Trophoblast cell (in vitro differentiated cells and primary cell): Measurements from ENCODE around the gene CST7.

ENCODE experiments used
- DNase-seq, 2 donors: peaks; one replicate each; pipeline ENCODE4 v3.0.0-alpha.2; 2016
- H2AFZ ChIP-seq: 2 replicates; pipeline ENCODE4 v1.6.1; 2013; ENCODE audit warnings: low read length, moderate library complexity, mild to moderate bottlenecking; ENCODE audit not compliant: insufficient read depth, poor library complexity
- H2AK5ac ChIP-seq: 2 replicates; pipeline ENCODE4 v1.6.1; 2013; ENCODE audit warnings: mild to moderate bottlenecking, low read length
- H2BK120ac ChIP-seq: 2 replicates; pipeline ENCODE4 v1.6.1; 2013; ENCODE audit warnings: low read length, mild to moderate bottlenecking, moderate library complexity; ENCODE audit not compliant: insufficient read depth, poor library complexity
- H2BK12ac ChIP-seq: 2 replicates; pipeline ENCODE4 v1.6.1; 2013; ENCODE audit warnings: mild to moderate bottlenecking, low read length, moderate library complexity
- H2BK5ac ChIP-seq: 2 replicates; pipeline ENCODE4 v1.6.1; 2013; ENCODE audit warnings: low read length, low read depth, moderate library complexity, mild to moderate bottlenecking; ENCODE audit not compliant: poor library complexity
- H3K14ac ChIP-seq: 2 replicates; pipeline ENCODE4 v1.6.1; 2013; ENCODE audit warnings: mild to moderate bottlenecking, low read length
- H3K18ac ChIP-seq: 2 replicates; pipeline ENCODE4 v1.6.1; 2013; ENCODE audit warnings: mild to moderate bottlenecking, low read length
- H3K23ac ChIP-seq: 2 replicates; pipeline ENCODE4 v1.6.1; 2013; ENCODE audit warnings: low read length
- H3K27ac ChIP-seq: 2 replicates; pipeline ENCODE4 v1.5.1; 2013; ENCODE audit warnings: low read depth, mild to moderate bottlenecking, inconsistent platforms, low read length, moderate library complexity
- H3K27me3 ChIP-seq: 2 replicates; pipeline ENCODE4 v1.6.1; 2013; ENCODE audit warnings: inconsistent platforms, mild to moderate bottlenecking, low read length, moderate library complexity; ENCODE audit not compliant: insufficient read depth
- H3K36me3 ChIP-seq, 2 experiments: 1 replicate in 1 of 2; 2 replicates in 1 of 2; pipeline ENCODE4 v1.6.1; 2013; ENCODE audit warnings: low read length in 2 of 2, mild to moderate bottlenecking in 2 of 2, moderate library complexity in 1 of 2; ENCODE audit not compliant: insufficient read depth in 2 of 2, control insufficient read depth in 1 of 2
- H3K4ac ChIP-seq: 2 replicates; pipeline ENCODE4 v1.6.1; 2013; ENCODE audit warnings: low read depth, mild to moderate bottlenecking, low read length, moderate library complexity
- H3K4me1 ChIP-seq, 2 experiments: 1 replicate in 1 of 2; 2 replicates in 1 of 2; pipeline ENCODE4 v1.6.1; 2013; ENCODE audit warnings: low read length in 2 of 2, mild to moderate bottlenecking in 2 of 2, moderate library complexity in 1 of 2; ENCODE audit not compliant: insufficient read depth in 2 of 2, control insufficient read depth in 1 of 2
- H3K4me2 ChIP-seq: 2 replicates; pipeline ENCODE4 v1.6.1; 2013; ENCODE audit warnings: inconsistent platforms, mild to moderate bottlenecking, low read length, moderate library complexity
- H3K4me3 ChIP-seq: 2 replicates; pipeline ENCODE4 v1.5.1; 2013; ENCODE audit warnings: mild to moderate bottlenecking, low read depth, low read length, inconsistent platforms
- H3K79me1 ChIP-seq: one replicate; pipeline ENCODE4 v1.6.1; 2013; ENCODE audit warnings: low read length
- H3K79me2 ChIP-seq: 2 replicates; pipeline ENCODE4 v1.6.1; 2013; ENCODE audit warnings: low read length, mild to moderate bottlenecking; ENCODE audit not compliant: control insufficient read depth, insufficient read depth, poor library complexity
- H3K9ac ChIP-seq: 2 replicates; pipeline ENCODE4 v1.6.1; 2013; ENCODE audit warnings: mild to moderate bottlenecking, low read length
- H3K9me3 ChIP-seq: 2 replicates; pipeline ENCODE4 v1.6.1; 2013; ENCODE audit warnings: low read depth, mild to moderate bottlenecking, control low read depth, inconsistent platforms, low read length; ENCODE audit not compliant: insufficient read depth
- H4K12ac ChIP-seq: 2 replicates; pipeline ENCODE4 v1.6.1; 2013; ENCODE audit warnings: low read depth, mild to moderate bottlenecking, low read length, moderate library complexity
- H4K8ac ChIP-seq: 2 replicates; pipeline ENCODE4 v1.6.1; 2013; ENCODE audit warnings: low read depth, mild to moderate bottlenecking, low read length, moderate library complexity
- H4K91ac ChIP-seq: one replicate; pipeline ENCODE4 v1.6.1; 2013; ENCODE audit warnings: low read depth, mild to moderate bottlenecking, low read length, moderate library complexity
- WGBS: extraction: QIAGEN DNeasy Blood & Tissue Kit; methylation state at CpG from one replicate; pipeline ENCODE4 v1.1.7; 2013; ENCODE audit warnings: missing lambda C conversion rate; ENCODE audit not compliant: insufficient read length, insufficient coverage; ENCODE audit errors: extremely low coverage; 5-methylcytosine and 5-hydroxymethylcytosine counted together

CST7 gene

GRCh38 chr20:24934716-24935115 lies 14.4 kb upstream of the CST7 start:
- no CpG with 5 or more reads among the region's 3 CpGs for WGBS
- H4K8ac ChIP-seq = no peak overlapping the region
- H3K23ac ChIP-seq = no peak overlapping the region

GRCh38 chr20:24935140-24935539 lies 13.9 kb upstream of the CST7 start:
- WGBS = no CpG with 5 or more reads among the region's 3 CpGs
- no peak for DNase-seq

More at GRCh38 chr20:24934716-24935115, 14.4 kb upstream of the CST7 start:
- peaks cover 6% of the 10 kb centered on the region for H3K79me1 ChIP-seq
- no peak overlapping the region for H3K4me3 ChIP-seq
- no peak overlapping the region for H2AK5ac ChIP-seq
- no peak for DNase-seq
- no peak overlapping the region for H3K18ac ChIP-seq
- no peak overlapping the region for H2BK120ac ChIP-seq
- H3K14ac ChIP-seq = no peak overlapping the region
- peaks cover 0 to 3% of the 10 kb centered on the region in 2 experiments for H3K36me3 ChIP-seq
- no peak overlapping the region for H4K12ac ChIP-seq
- H2BK5ac ChIP-seq = no peak overlapping the region
- no peak overlapping the region for H3K9ac ChIP-seq
- no peak overlapping the region for H3K27ac ChIP-seq
- peaks cover 6 to 7% of the 10 kb centered on the region in 2 experiments for H3K4me1 ChIP-seq
- no peak overlapping the region for H3K4me2 ChIP-seq
- H3K79me2 ChIP-seq = peaks cover 2% of the 10 kb centered on the region
- H3K27me3 ChIP-seq = no peaks in the 10 kb centered on the region
- no peak overlapping the region for H3K4ac ChIP-seq
- no peak overlapping the region for H2BK12ac ChIP-seq
- H2AFZ ChIP-seq = no peak overlapping the region
- peaks cover 10% of the 10 kb centered on the region for H3K9me3 ChIP-seq
- no peak overlapping the region for H4K91ac ChIP-seq

GRCh38 chr20:24935766-24936525 lies 13.1 kb upstream of the CST7 start:
- Histone ChIP-seq H3K79me1 (peaks cover 3% of the 10 kb centered on the region), H3K9me3 (peaks cover 10% of the 10 kb centered on the region), H4K91ac (no peak overlapping the region), H3K9ac (no peak overlapping the region), H4K12ac (no peak overlapping the region), H3K23ac (no peak overlapping the region), H3K36me3 (peaks cover 0 to 3% of the 10 kb centered on the region in 2 experiments), H3K14ac (no peak overlapping the region), H3K27me3 (no peaks in the 10 kb centered on the region), H2BK5ac (no peak overlapping the region), H3K4me2 (no peak overlapping the region), H4K8ac (no peak overlapping the region), H2AK5ac (no peak overlapping the region), H2BK12ac (no peak overlapping the region), H3K4me3 (no peak overlapping the region), H2AFZ (no peak overlapping the region), H3K79me2 (peaks cover 2% of the 10 kb centered on the region), H3K18ac (no peak overlapping the region), H2BK120ac (no peak overlapping the region), H3K27ac (no peak overlapping the region), H3K4ac (no peak overlapping the region), H3K4me1 (peaks cover 3 to 4% of the 10 kb centered on the region in 2 experiments)
- no CpG with 5 or more reads among the region's 4 CpGs for WGBS
- DNase-seq = no peak

More at GRCh38 chr20:24935140-24935539, 13.9 kb upstream of the CST7 start:
- Histone ChIP-seq H3K27me3 (no peaks in the 10 kb centered on the region), H3K9me3 (peaks cover 10% of the 10 kb centered on the region), H3K79me1 (peaks cover 5% of the 10 kb centered on the region), H3K23ac (no peak overlapping the region), H3K4ac (no peak overlapping the region), H3K79me2 (peaks cover 2% of the 10 kb centered on the region), H4K91ac (no peak overlapping the region), H2AK5ac (no peak overlapping the region), H3K27ac (no peak overlapping the region), H2BK5ac (no peak overlapping the region), H4K12ac (no peak overlapping the region), H3K4me1 (peaks cover 5% of the 10 kb centered on the region in 2 experiments), H3K36me3 (peaks cover 0 to 3% of the 10 kb centered on the region in 2 experiments), H3K14ac (no peak overlapping the region), H4K8ac (no peak overlapping the region), H3K4me2 (no peak overlapping the region), H3K9ac (no peak overlapping the region), H2BK120ac (no peak overlapping the region), H3K18ac (no peak overlapping the region), H2AFZ (no peak overlapping the region), H2BK12ac (no peak overlapping the region), H3K4me3 (no peak overlapping the region)

GRCh38 chr20:24936526-24937407 lies 12.3 kb upstream of the CST7 start:
- Histone ChIP-seq H3K9me3 (peaks cover 10% of the 10 kb centered on the region), H3K18ac (no peak overlapping the region), H3K4me3 (no peak overlapping the region), H3K4me1 (no peaks in the 10 kb centered on the region), H2AK5ac (no peak overlapping the region), H3K27me3 (no peaks in the 10 kb centered on the region), H3K4ac (no peak overlapping the region), H3K27ac (no peak overlapping the region), H4K91ac (no peak overlapping the region), H3K79me1 (no peaks in the 10 kb centered on the region), H3K36me3 (peaks cover 0 to 3% of the 10 kb centered on the region in 2 experiments), H3K79me2 (no peaks in the 10 kb centered on the region), H2AFZ (no peak overlapping the region), H4K12ac (no peak overlapping the region), H2BK5ac (no peak overlapping the region), H4K8ac (no peak overlapping the region), H3K23ac (no peak overlapping the region), H3K9ac (no peak overlapping the region), H3K4me2 (no peak overlapping the region), H3K14ac (no peak overlapping the region), H2BK12ac (no peak overlapping the region), H2BK120ac (no peak overlapping the region)
- no CpG with 5 or more reads among the region's 7 CpGs for WGBS
- DNase-seq = no peak
